Astrocyte of the cerebellum (primary cell): ENCODE data around the gene PIM3.

ENCODE experiments used
- DNase-seq: peaks from one replicate; pipeline ENCODE4 v3.0.0-alpha.2; 2011; ENCODE audit warnings: low read depth
- H3K4me3 ChIP-seq: 2 replicates; pipeline ENCODE4 v1.5.1; 2011; ENCODE audit warnings: mild to moderate bottlenecking, low read depth, low read length, moderate library complexity
- CTCF ChIP-seq: IDR thresholded peaks from 2 replicates; pipeline ENCODE4 v1.5.1; 2012; ENCODE audit warnings: low read length, low read depth, moderate library complexity, mild to moderate bottlenecking; ENCODE audit errors: missing control alignments
- in situ Hi-C: cut with HindIII; loops from 2 replicates; pipeline ENCODE4 v1.10.0; 2017; ENCODE audit warnings: low sequenced_read_pairs

The PIM3 gene

GRCh38 chr22:49963647-49964026 lies 3.1 kb downstream of the PIM3 start:
- no peak for DNase-seq
- TF ChIP-seq CTCF = no peak
- in situ Hi-C loops = no loop called here
- H3K4me3 ChIP-seq = no peak overlapping the region

GRCh38 chr22:49964136-49965090 lies 3.8 kb downstream of the PIM3 start:
- no peak for DNase-seq
- in situ Hi-C loops = no loop called here
- H3K4me3 ChIP-seq = no peak overlapping the region

GRCh38 chr22:49965091-49966040 lies 4.8 kb downstream of the PIM3 start:
- no peak for TF ChIP-seq CTCF
- in situ Hi-C loops = no loop called here
- no peak for DNase-seq
- H3K4me3 ChIP-seq = no peak overlapping the region

More at GRCh38 chr22:49964136-49965090, 3.8 kb downstream of the PIM3 start:
- TF ChIP-seq CTCF = no peak

GRCh38 chr22:49966041-49966773 lies 5.6 kb downstream of the PIM3 start:
- no peak for DNase-seq
- no peak for TF ChIP-seq CTCF
- no peak overlapping the region for H3K4me3 ChIP-seq
- in situ Hi-C loops = no loop called here

- no peak overlapping the region for H3K4me3 ChIP-seq
- TF ChIP-seq CTCF = no peak
- no peak for DNase-seq
- in situ Hi-C loops = no loop called here
Measured at GRCh38 chr22:49966774-49967705, 6.5 kb downstream of the PIM3 start.
